Activated CD4-positive, alpha-beta T cell treated with anti-CD3 and anti-CD28 coated beads, Interleukin-2, amount 50 U/mL, for 24 hours (primary cell): ENCODE results near the gene TRPM5.

Source experiments
- DNase-seq, 2 donors: peaks; one replicate each; pipeline ENCODE4 v3.0.0-alpha.2; 2020; ENCODE audit warnings: low read depth in 1 of 2, low spot score in 1 of 2

TRPM5 gene

GRCh38 chr11:2406878-2407410, 37.4 kb downstream of the TRPM5 start:
- no peak for DNase-seq

- no peak for DNase-seq
These were observed 37.9 kb downstream of the TRPM5 start for GRCh38 chr11:2406451-2406850.

GRCh38 chr11:2404735-2405196, 39.5 kb downstream of the TRPM5 start:
- no peak for DNase-seq

GRCh38 chr11:2402890-2403645, 41.2 kb downstream of the TRPM5 start:
- DNase-seq: no peak

- DNase-seq: no peak
These were observed 42.2 kb downstream of the TRPM5 start for GRCh38 chr11:2402106-2402505.

GRCh38 chr11:2401436-2401984, 42.8 kb downstream of the TRPM5 start:
- DNase-seq: no peak

- DNase-seq: no peak
These were observed 43.4 kb downstream of the TRPM5 start for GRCh38 chr11:2400762-2401435.

GRCh38 chr11:2400069-2400761, 44.1 kb downstream of the TRPM5 start, which contains the start of gene TSSC4:
TSS of gene TSSC4 (plus strand) at chr11:2400750. CDS start at chr11:2402634, 1,884 bp downstream.
- DNase-seq: peak; percentile 99 to 100

GRCh38 chr11:2399488-2400068, 44.7 kb downstream of the TRPM5 start:
- peak in 1 of 2 donors; percentile 21 for DNase-seq

GRCh38 chr11:2398664-2399355, 45.5 kb downstream of the TRPM5 start:
- DNase-seq: no peak

- DNase-seq: no peak
These were observed 47.3 kb downstream of the TRPM5 start for GRCh38 chr11:2397005-2397404.

- DNase-seq: no peak
These were observed 47.8 kb downstream of the TRPM5 start for GRCh38 chr11:2396471-2396870.

- no peak for DNase-seq
These were observed 48.5 kb downstream of the TRPM5 start for GRCh38 chr11:2395856-2396255.

- no peak for DNase-seq
These were observed 49.0 kb downstream of the TRPM5 start for GRCh38 chr11:2395211-2395730.

- DNase-seq: no peak
These were observed 49.6 kb downstream of the TRPM5 start for GRCh38 chr11:2394818-2395105.
